Mucosa of descending colon (tissue), 3 donors: Measurements from ENCODE around the gene MBOAT1. TPM values are rescaled to one million over a fixed set of nuclear protein-coding genes. Genes with fewer than 3 reads are reported as not detected.

Source experiments
- ATAC-seq: fragments of 200-7000 bp; cut with Tn5 transposase; one replicate; pipeline ENCODE4 v1.9.1; 2020; ENCODE audit warnings: mild to moderate bottlenecking, moderate library complexity
- DNase-seq, 3 donors: peaks; one replicate each; pipeline ENCODE4 v3.0.0-alpha.2; 2020
- H3K36me3 ChIP-seq: fragments of 200-600 bp; one replicate; pipeline ENCODE4 v1.8.0; 2021; ENCODE audit warnings: low read depth, mild to moderate bottlenecking
- H3K4me1 ChIP-seq: fragments of 200-600 bp; one replicate; pipeline ENCODE4 v1.8.0; 2021; ENCODE audit warnings: low read depth, mild to moderate bottlenecking
- H3K4me3 ChIP-seq: fragments of 200-600 bp; one replicate; pipeline ENCODE4 v1.8.0; 2021; ENCODE audit warnings: mild to moderate bottlenecking
- H3K9me3 ChIP-seq: fragments of 200-600 bp; one replicate; pipeline ENCODE4 v1.8.0; 2021; ENCODE audit warnings: mild to moderate bottlenecking
- intact Hi-C, 2 donors: fragments of 100-400 bp; cut with DNase I in 1 of 2; cut with micrococcal nuclease in 1 of 2; formaldehyde crosslinking; loops; one replicate each; pipeline versions ENCODE4 v1.11.0 to v1.11.1; 2022; cut with DNase I, micrococcal nuclease
- total RNA-seq, 3 donors: library from RNA; stranded (reverse); fragmentation: NEBNext Ultra II Directional in 2 of 3; extraction: Animal tissue kit (Norgen Biotek cat#: 25700) in 2 of 3; gene quantifications; one replicate each; pipeline versions ENCODE4 v1.2.1 to v1.2.4, GENCODE V29; 2021 to 2023
- TF ChIP-seq, protein P1 (sequence below): fragments of 200-600 bp; IDR thresholded peaks from one replicate; pipeline ENCODE4 v1.8.0; 2022; ENCODE audit warnings: antibody characterized with exemption, mild to moderate bottlenecking
- donor health status: DM: no; HTN: no; CAD: no; lungs with moderate emphysema.
- donor health status: DM: no; HTN: no; CAD: no.
- donor health status: DM: no; HTN: yes; CAD: no.

The MBOAT1 gene
- total RNA-seq, 3 donors from 2014 or later = 33.7 to 77.0 (median 54.4) TPM

DNA sequence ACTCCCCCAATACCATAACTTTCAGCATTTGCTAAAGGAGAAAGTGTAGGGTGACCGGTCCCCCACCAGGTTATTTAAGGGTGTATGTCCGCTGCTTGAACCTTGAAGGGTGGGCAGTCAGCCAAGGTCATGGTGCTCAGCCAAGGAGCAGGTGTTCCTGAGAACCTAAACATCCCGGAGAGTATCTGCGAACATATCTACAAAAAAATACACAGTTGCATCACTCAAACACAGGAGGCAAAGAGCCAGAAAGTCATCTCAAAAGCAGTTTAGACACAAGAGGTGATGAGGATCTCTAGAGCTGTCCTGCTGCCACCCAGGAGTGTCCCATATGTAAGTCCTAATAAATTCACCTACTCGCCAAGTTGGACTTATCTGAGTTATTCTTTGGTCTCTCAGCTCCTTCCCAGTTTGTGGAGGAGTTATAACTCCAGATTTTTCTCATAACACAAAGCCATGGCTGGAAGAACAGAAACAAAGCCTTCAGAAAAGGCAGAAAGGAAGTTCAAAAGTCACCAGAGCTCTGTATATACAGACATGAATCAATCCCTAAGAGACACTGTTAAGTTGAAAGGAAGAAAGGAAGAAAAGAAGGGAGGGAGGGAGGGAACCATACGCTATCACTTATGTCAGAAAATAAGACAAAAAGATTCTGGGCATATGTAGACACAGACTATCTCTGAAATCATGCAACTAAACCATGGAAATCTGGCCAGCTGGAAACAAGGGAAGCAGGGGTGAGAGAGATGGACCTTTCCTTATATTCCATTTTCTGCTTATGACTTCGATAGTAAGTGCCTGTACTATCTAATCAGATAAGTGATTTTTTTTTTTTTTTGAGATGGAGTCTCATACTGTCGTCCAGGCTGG, 11.3 kb downstream of the MBOAT1 start:
- Histone ChIP-seq H3K4me3 (no peak overlapping the region), H3K9me3 (no peaks in the 10 kb centered on the region), H3K4me1 (peaks cover 48% of the 10 kb centered on the region), H3K36me3 (no peaks in the 10 kb centered on the region)
- TF ChIP-seq, protein P1, sequence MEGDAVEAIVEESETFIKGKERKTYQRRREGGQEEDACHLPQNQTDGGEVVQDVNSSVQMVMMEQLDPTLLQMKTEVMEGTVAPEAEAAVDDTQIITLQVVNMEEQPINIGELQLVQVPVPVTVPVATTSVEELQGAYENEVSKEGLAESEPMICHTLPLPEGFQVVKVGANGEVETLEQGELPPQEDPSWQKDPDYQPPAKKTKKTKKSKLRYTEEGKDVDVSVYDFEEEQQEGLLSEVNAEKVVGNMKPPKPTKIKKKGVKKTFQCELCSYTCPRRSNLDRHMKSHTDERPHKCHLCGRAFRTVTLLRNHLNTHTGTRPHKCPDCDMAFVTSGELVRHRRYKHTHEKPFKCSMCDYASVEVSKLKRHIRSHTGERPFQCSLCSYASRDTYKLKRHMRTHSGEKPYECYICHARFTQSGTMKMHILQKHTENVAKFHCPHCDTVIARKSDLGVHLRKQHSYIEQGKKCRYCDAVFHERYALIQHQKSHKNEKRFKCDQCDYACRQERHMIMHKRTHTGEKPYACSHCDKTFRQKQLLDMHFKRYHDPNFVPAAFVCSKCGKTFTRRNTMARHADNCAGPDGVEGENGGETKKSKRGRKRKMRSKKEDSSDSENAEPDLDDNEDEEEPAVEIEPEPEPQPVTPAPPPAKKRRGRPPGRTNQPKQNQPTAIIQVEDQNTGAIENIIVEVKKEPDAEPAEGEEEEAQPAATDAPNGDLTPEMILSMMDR = no peak
- intact Hi-C loops = no loop called here
- no peak for ATAC-seq
- peak in 1 of 3 donors; percentile 30 for DNase-seq

DNA sequence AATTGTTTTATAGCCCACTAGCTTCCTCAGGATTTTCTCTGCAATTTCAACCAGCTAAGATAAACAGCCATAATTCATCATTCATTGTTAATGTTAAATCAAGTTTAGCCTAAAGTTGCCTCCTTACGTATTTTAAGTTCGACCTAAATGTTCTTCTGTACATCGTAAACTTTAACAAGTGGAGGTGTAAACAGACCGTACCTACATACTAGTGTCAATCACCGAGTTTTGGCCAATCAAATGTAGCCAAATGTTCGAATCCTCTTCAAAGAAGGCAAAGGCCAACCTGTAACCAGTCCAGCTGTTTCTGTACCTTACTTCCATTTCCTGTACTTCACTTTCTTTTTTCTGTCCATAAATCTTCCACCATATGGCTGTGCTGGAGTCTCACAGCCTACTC, 13.5 kb downstream of the MBOAT1 start:
- Histone ChIP-seq H3K9me3 (no peaks in the 10 kb centered on the region), H3K36me3 (no peaks in the 10 kb centered on the region), H3K4me1 (peaks cover 37% of the 10 kb centered on the region), H3K4me3 (no peak overlapping the region)
- intact Hi-C loops = no loop called here
- DNase-seq = peak in 1 of 3 donors; percentile 81
- peak; percentile 94 for ATAC-seq
- TF ChIP-seq, protein P1 = no peak

DNA sequence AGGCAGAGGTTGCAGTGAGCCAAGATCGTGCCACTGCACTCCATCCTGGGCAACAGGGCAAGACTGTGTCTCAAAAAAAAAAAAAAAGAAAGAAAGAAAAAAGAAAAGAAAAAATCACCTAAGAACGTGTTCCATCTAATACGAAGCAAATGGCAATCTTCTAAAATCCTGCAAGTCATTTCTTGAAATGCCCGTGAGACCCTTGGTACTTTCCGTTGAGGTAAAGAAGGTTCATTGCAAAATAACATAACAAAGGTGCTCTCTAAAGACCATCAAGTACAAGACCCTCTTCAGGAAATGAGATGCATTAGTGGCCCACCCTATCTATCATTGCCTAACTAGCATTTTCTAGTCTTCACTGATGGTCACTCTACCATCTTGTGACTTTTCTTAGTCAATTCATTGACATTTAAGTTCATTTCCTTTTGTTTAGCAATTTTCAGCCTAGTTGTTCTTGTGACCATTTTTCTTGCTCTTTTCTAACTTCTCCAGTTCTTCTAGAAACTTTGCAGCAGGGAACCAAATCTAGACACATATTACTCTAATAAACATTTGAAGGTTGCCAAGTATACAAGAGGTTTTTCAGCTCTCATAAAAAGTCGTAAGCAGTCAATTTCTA, 14.0 kb downstream of the MBOAT1 start:
- Histone ChIP-seq H3K9me3 (no peaks in the 10 kb centered on the region), H3K4me1 (peaks cover 37% of the 10 kb centered on the region), H3K4me3 (no peak overlapping the region), H3K36me3 (no peaks in the 10 kb centered on the region)
- intact Hi-C loops = no loop called here
- ATAC-seq (no peak), DNase-seq (no peak)
- TF ChIP-seq, protein P1 = no peak

DNA sequence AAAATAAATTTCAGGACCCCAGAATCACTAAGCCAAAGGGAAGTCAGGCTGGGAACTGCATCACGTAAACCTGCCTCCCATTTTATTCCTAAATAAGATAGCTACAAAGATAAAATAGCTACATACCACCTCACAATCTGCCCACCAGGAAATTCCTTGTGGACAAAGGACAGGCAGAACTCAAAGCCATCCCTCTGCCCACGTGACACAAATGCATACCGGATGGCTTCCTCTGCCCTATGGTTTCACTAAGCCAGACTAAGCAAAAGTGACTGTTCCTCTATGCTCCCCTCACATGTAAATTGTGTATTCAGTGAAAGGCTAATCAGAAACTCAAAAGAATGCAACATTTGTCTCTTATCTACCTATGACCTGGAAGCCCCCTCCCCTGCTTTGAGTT, 15.0 kb downstream of the MBOAT1 start:
- intact Hi-C loops = no loop called here
- Histone ChIP-seq H3K9me3 (no peaks in the 10 kb centered on the region), H3K36me3 (no peaks in the 10 kb centered on the region), H3K4me1 (peaks cover 35% of the 10 kb centered on the region), H3K4me3 (no peak overlapping the region)
- TF ChIP-seq, protein P1 = no peak
- ATAC-seq = no peak
- DNase-seq = no peak

DNA sequence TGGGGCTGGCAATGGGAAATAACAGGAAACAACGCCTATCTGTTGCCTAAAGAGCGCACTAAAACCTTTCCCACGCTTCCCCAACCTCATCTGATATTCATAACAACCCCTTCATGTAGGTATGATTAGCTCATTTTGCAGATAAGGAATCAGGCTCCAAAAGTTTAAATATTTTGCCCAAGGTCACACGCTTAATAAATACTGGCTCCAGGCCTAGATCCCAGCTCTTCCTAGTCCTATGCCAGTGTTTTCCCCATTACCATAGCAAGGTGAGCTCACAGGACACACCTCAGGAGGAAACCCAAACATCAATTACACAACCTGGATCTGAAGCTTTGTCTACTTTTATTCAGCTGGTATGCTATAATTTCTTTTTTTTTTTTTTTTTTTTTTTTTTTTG, 19.6 kb downstream of the MBOAT1 start:
- no peak overlapping the region for H3K4me3 ChIP-seq
- TF ChIP-seq, protein P1 = no peak
- H3K36me3 ChIP-seq = no peaks in the 10 kb centered on the region
- intact Hi-C loops = no loop called here
- peak in 1 of 3 donors; percentile 24 for DNase-seq
- peak; percentile 91 for ATAC-seq
- H3K9me3 ChIP-seq = no peaks in the 10 kb centered on the region
- H3K4me1 ChIP-seq = peaks cover 21% of the 10 kb centered on the region
